ENCODE results near the gene YARS1.
"Not testable (repeated sequence)": the region's sequence is repeated elsewhere in the genome, so short reads cannot be mapped to it uniquely, and the experiment has no call there.

YARS1 gene

DNA sequence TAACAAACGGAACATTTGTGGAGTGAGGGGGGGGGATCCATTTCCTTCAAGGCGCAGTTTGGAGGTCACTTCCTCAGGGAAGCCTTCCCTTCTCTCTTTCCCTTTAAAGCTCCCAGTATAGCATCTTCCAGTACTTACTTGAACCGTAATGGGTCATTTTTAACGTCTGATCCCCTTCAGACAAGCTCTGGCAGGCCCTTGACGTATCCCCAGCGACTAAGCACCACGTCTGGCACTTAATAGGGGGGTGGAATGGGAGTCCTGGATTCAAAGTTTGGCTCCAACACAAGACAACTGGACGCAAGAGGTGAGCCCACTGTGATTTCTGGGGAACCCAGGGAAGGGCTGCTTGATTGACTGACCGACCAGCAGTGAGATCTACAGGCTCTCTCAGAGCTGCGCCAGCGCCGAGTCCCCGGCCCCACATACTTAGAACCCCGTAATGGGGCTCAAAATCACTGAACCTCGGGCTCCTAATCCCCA is 441 bp downstream of the YARS1 start:
- DNase-seq = peak; percentile 52

- DNase-seq = no peak
These were observed 3.0 kb downstream of the YARS1 start for GRCh38 chr1:32813941-32814739.

DNA sequence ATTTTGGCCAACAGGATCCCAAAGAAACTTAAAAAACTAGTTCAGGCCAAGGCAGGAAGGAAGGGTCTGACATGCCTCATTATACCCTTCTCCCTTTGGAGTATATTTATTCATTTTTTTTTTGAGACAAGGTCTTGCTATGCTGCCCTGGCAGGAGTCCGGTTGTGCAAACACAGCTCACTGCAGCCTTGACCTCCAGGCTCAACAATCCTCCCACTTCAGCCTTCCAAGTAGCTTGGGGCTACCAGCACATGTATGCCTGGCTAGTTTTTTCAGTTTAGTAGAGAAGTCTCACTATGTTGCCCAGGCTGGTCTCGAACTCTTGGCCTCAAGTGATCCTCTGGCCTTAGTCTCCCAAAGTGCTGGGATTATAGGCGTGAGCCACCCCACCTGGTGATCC is 5.2 kb downstream of the YARS1 start:
- no peak for DNase-seq

DNA sequence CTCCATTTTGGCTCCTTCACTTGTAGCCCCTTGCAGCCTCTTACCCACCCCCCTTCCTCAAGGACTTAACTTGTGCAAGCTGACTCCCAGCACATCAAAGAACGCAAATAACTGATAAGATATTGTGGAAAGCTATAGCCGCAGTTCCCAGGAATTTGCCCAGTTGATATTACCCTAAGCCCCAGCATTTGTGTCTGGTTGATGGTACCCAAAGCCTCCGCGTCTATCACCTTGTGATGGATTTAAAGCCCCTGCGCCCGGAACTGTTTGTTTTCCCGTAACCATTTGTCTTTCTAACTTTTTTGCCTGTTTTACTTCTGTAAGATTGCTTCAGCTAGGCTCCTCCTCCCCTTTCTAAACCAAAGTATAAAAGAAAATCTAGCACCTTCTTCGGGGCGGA is 5.9 kb downstream of the YARS1 start:
- no peak for DNase-seq

- no peak for DNase-seq
These were observed 6.8 kb downstream of the YARS1 start for GRCh38 chr1:32810358-32810757.

GRCh38 chr1:32808580-32808979 is 8.6 kb downstream of the YARS1 start:
- DNase-seq = no peak

DNA sequence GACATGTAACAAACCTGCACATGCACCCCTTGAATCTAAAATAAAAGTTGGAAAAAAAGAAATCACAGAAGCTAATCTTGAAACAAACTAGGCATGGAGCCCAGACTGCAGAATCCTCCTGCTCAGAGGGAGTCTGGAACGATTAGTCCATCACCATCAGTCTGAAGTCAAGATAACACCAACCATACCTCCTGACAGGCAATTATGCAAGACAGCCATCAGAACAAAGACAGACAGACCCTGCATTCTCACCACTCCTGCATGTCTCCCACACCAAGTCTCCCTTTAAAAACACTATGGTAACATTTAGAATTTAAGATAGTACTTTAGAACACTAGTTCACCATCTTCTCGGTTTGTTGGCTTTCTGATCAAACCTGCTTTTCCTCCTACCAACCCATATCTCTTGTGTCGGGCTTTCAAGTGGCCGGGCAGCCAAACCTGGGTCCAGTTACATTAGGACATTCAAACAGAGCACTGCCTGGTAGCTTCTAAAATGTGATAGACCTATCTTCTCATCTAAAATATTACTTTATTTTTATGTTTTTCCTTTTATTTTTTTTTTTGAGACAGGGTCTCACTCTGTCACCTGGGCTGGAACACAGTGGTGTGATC is 10.1 kb downstream of the YARS1 start:
- no peak for DNase-seq

GRCh38 chr1:32806290-32806689 is 10.9 kb downstream of the YARS1 start:
- DNase-seq = no peak

- not testable (repeated sequence) for DNase-seq
These were observed 12.7 kb downstream of the YARS1 start for GRCh38 chr1:32804460-32804859.

- no peak for DNase-seq
These were observed 16.0 kb downstream of the YARS1 start for GRCh38 chr1:32801096-32801715.

DNA sequence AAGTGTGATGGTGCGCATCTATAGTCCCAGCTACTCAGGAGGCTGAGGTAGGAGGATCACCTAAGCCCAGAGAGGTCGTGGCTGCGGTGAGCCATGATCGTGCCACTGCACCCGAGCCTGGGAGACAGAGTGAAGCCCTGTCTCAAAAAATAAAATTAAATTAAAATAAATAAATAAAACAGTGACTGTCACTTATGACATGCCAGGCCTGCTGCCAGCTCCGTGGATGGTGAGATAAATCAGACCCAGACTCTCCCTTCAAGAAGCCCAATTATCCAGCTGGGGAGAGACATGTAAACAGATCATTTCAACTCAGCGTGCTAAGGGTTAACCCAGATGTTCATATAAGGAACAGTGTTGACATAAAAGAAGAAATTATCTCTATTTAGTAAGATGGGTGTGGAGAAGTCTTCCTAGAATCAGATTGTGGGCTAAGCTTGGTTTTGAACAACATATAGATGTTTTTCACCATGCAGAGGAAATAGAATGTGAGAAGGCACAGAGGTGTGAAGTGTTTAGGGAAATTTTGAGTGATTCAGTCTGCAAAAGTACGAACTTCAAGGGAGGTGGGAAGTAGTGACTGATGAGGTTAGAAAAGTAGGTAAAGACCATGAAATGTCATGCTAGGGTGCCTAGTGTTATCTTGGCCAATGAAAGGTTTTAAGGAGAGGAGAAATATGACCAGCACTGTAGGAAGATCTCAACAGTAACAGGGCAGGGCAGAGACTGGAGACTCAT is 18.3 kb downstream of the YARS1 start:
- DNase-seq = peak; percentile 41

DNA sequence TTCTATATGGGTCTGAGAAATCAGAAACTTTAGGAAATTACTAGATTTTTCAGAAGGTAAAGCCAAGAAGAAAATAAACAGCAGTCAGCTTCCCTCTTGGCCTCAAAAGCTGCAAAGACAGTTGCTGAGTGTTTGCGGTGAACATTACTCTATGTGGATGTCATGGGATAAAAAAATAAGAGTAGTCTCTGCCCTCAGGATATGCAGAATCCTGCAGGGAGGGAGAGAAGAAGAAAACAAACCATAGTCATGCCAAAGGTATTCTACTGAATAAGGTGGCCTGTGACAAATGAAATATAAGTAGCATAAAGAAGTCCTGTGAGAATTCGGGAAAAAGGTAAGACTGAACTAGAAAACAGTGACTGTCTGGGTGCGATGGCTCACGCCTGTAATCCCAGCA is 19.0 kb downstream of the YARS1 start:
- no peak for DNase-seq

- DNase-seq = no peak
These were observed 19.7 kb downstream of the YARS1 start for GRCh38 chr1:32797456-32797855.

DNA sequence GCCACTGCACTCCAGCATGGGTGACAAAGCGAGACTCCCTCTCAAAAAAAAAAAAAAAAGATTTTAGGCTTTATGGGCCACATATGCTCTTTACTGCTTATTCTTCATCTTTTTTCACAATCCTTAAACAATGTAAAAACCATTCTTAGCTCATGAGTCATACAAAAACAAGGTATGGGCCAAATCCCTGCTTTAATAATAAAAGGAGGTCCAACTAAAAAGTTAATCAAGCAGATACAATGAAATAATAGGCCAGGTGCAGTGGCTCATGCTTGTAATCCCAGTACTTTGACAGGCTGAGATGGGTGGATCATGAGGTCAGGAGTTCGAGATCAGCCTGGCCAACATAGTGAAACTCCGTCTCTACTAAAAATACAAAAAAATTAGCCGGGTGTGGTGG is 21.4 kb downstream of the YARS1 start:
- DNase-seq = not testable (repeated sequence)

- no peak for DNase-seq
These were observed 25.3 kb downstream of the YARS1 start for GRCh38 chr1:32791881-32792280.

DNA sequence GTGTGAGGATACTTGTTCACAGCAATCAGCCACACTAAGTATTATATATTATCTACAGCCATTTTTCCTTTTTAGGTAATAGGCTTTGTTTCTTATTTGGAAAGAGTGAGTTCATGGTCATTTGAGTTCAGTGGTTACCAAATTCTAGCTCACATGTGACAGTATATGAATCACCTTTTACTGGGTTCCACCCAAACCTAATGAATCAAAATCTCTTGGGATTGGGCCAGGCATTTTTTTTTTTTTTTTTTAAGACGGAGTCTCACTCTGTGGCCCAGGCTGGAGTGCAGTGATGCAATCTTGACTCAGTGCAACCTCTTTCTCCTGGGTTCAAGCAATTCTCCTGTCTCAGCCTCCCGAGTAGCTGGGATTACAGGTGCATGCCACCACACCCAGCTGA is 27.8 kb downstream of the YARS1 start:
- not testable (repeated sequence) for DNase-seq

DNA sequence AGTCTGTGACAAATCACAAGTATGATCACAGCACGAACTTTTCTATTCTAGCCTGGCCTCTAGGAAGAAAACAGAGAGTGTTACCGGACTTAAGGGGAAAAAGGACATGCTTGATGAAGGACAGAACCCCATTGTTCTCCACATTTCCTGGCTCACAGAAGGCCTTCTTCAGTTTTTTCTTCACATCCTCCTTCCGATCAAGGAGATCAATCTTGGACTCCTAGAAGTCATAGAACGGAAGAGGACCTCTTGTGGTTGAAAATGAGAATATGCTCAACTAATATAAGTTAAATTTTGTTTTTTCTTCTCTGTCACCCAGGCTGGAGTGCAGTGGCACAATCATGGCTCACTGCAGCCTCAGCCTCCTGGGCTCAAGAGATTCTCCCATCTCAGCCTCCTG is 30.3 kb downstream of the YARS1 start:
- DNase-seq = peak; percentile 49

GRCh38 chr1:32784817-32785216 is 32.3 kb downstream of the YARS1 start:
- no peak for DNase-seq

GRCh38 chr1:32783851-32784250 is 33.3 kb downstream of the YARS1 start:
- no peak for DNase-seq

GRCh38 chr1:32782086-32782485 is 35.1 kb downstream of the YARS1 start:
- no peak for DNase-seq

GRCh38 chr1:32780628-32781234 is 36.4 kb downstream of the YARS1 start:
- no peak for DNase-seq

DNA sequence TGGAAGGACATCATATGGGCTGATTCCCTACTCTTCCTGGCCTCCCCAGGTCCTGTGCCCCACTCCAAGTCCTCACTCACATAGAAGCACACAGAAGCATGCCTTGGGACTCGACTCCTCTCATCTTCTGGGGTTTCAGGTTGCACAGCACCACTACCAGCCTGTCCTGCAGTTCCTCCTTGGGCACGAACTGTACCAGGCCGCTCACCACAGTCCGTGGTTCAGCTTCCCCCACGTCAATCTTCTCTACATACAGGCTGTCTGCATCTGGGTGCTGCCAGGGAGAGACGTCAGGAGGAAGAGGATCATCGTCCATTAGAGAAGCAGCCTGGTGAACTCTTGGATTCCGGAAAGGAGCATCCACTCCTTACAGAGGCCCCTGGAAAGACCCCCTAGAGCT is 37.2 kb downstream of the YARS1 start:
- DNase-seq = no peak

DNA sequence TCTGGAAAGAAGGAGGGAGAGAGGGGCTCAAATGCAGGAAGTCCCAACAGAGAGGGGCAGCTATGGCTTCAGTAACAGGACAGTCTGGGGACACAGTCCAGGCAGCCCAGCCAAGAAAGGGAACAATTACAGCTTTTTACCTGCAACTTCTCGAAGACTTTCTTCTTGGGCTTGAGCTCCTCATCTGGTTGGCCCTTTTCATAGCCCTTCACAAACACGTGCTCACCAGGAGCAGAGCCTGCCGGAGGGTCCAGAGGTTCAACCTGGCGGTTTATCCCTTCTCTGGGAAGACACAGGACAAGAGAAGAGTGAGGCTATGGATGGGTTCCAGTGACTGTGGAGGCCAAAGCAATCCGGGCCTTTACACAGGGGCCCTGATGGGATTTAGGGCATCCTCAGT is 37.9 kb downstream of the YARS1 start:
- DNase-seq = no peak

Data from hematopoietic multipotent progenitor cell treated with erythropoietin and hydrocortisone succinate and interleukin-3 and kit ligand, for 8 days (in vitro differentiated cells).